NCI-H524 treated with DMSO at 0.1 percent for 48 hours (cell line): ENCODE results near the gene OLAH.

Experiments used
- DNase-seq: peaks from one replicate; lab custom pipeline; 2025; lab: John Stamatoyannopoulos, UW

Gene OLAH

GRCh38 chr10:15069230-15069629 lies 25.5 kb downstream of the OLAH start:
- DNase-seq = no peak

- DNase-seq = no peak
Observed at GRCh38 chr10:15072358-15072757, 28.6 kb downstream of the OLAH start.

GRCh38 chr10:15075421-15075820 lies 31.7 kb downstream of the OLAH start:
- no peak for DNase-seq

- no peak for DNase-seq
Observed at GRCh38 chr10:15083674-15084501, 40.1 kb downstream of the OLAH start.

GRCh38 chr10:15084502-15084922 lies 40.8 kb downstream of the OLAH start:
- DNase-seq = no peak

- DNase-seq = peak; percentile 24
Observed at GRCh38 chr10:15088428-15089261, 44.9 kb downstream of the OLAH start, which contains the start of gene ACBD7. TSS of gene ACBD7 (minus strand) at chr10:15088776. CDS start at chr10:15088728, 48 bp downstream.

- no peak for DNase-seq
Observed at GRCh38 chr10:15091418-15091817, 47.7 kb downstream of the OLAH start.

GRCh38 chr10:15092855-15093408 lies 49.2 kb downstream of the OLAH start:
- no peak for DNase-seq

- no peak for DNase-seq
Observed at GRCh38 chr10:15096661-15097010, 52.9 kb downstream of the OLAH start.

GRCh38 chr10:15097011-15097812 lies 53.5 kb downstream of the OLAH start, which contains the start of gene RPP38:
TSS of gene RPP38 (plus strand) at chr10:15097355. CDS start at chr10:15103315, 5,960 bp downstream.
- DNase-seq = no peak

- no peak for DNase-seq
Observed at GRCh38 chr10:15099886-15100285, 56.1 kb downstream of the OLAH start.

- DNase-seq = no peak
Observed at GRCh38 chr10:15103513-15103912, 59.8 kb downstream of the OLAH start.

GRCh38 chr10:15106352-15107013 lies 62.7 kb downstream of the OLAH start:
- no peak for DNase-seq

- no peak for DNase-seq
Observed at GRCh38 chr10:15112657-15113056, 68.9 kb downstream of the OLAH start.

GRCh38 chr10:15113766-15114165 lies 70.0 kb downstream of the OLAH start:
- no peak for DNase-seq

GRCh38 chr10:15116225-15116624 lies 72.5 kb downstream of the OLAH start:
- DNase-seq = no peak

GRCh38 chr10:15118615-15119014 lies 74.9 kb downstream of the OLAH start:
- DNase-seq = no peak

GRCh38 chr10:15120523-15120922 lies 76.8 kb downstream of the OLAH start:
- DNase-seq = no peak

GRCh38 chr10:15121707-15122106 lies 78.0 kb downstream of the OLAH start:
- no peak for DNase-seq

- DNase-seq = no peak
Observed at GRCh38 chr10:15122477-15123030, 78.8 kb downstream of the OLAH start.
